GM12865 (cell line): ENCODE data around the gene DSTYK.

Experiments used
- DNase-seq: peaks from one replicate; pipeline ENCODE4 v3.0.0; 2010; ENCODE audit warnings: low read depth
- H3K4me3 ChIP-seq: 2 replicates; pipeline ENCODE4 v1.5.1; 2011; ENCODE audit warnings: mild to moderate bottlenecking, low read depth, low read length, control low read depth
- CTCF ChIP-seq: IDR thresholded peaks from 2 replicates; pipeline ENCODE4 v1.5.1; 2011; ENCODE audit warnings: low read length, control low read depth, low read depth, inconsistent platforms; ENCODE audit not compliant: insufficient read depth; ENCODE audit errors: missing control alignments

The DSTYK gene

GRCh38 chr1:205256951-205257625 lies 45.6 kb upstream of the DSTYK start:
- no peak for DNase-seq
- H3K4me3 ChIP-seq, result no peak overlapping the region
- no peak for TF ChIP-seq CTCF

GRCh38 chr1:205255941-205256780 lies 44.7 kb upstream of the DSTYK start:
- TF ChIP-seq CTCF, result peak; percentile 93
- DNase-seq, result peak; percentile 84
- no peak overlapping the region for H3K4me3 ChIP-seq

DNA sequence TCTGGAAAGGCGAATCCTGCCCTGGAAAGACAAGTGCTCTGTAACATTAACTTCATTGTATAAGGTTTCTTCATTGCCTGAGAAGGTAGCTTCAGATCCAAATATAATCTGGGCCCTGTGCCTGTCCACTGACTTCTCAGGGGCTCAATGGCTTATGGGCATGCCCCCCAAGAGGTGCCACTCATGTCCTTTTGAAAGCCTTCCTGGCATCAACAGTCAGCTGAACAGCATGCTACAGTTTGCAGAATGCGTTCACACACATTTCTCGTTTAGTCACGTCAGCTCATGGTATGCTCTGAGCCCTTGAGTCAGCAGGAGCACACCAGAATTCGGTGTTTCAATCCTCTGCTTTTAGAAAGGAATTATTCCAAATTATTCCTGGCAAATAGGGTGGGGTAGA lies 40.1 kb upstream of the DSTYK start:
- no peak for DNase-seq
- TF ChIP-seq CTCF, result no peak
- H3K4me3 ChIP-seq, result no peak overlapping the region

- no peak for DNase-seq
- no peak overlapping the region for H3K4me3 ChIP-seq
- TF ChIP-seq CTCF, result no peak
These were observed 39.2 kb upstream of the DSTYK start for GRCh38 chr1:205250699-205251098.

DNA sequence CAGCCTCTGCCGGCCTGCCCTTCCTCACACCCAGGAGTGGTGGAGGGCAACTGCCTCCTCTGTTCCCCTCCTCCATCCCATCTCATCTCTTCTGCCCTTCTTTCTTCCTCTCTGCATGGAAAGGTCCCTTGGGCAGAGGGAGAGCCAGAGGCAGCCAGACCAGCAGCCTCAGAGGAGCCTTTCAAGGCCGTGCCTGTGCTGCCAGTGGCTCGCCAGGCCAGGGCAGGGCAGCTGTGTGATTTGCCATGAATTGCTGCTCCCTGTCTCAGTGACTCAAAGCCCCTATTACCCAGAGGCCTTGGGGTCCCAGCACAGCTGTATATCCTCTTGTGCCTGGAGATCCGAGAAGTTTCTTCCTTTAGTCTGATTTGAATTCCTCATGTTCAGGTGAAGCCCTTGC lies 38.1 kb upstream of the DSTYK start:
- no peak for DNase-seq
- no peak for TF ChIP-seq CTCF
- no peak overlapping the region for H3K4me3 ChIP-seq

DNA sequence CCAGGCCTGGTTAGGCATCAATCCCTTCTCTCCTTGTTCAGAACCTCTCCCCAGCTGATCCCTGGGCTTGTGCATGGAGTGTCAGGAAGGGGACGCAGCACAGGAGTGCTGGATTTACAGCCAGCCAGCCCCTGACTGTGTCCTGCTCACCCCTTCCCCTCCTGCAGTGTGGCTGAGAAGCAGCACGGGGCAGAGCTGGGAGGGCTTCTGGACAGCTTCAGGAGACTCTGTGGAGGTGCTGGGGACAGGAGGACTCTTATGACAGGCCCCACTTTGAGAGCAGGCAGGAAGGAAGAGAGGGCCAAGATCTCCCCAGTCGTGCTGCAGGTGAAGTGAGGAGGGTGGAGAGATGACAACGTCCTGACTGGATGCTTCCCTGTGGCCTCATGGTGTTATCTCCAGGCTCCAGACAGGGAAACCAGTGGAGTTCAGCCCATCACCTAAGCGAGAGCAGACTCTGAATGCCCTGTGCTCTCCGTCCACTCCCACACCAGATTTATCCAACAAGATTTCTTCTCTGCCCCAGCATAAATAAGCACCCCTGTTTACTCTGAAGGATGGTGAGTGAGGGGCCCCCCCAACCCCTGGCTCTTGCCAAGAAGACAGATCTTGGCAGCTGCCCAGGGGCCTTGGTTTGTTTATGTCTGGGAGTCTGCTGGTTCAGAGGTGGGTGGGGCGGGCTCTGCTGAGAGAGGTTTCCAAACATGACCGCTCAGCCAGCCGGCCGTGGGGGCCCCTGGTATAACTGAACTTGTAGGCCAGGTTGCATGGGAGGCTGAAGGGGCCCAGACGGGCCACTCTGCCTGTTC lies 37.5 kb upstream of the DSTYK start:
- no peak for DNase-seq
- no peak overlapping the region for H3K4me3 ChIP-seq
- no peak for TF ChIP-seq CTCF
